Central memory CD8-positive, alpha-beta T cell (primary cell): ENCODE measurements around the gene MLLT6.
A peak's percentile ranks its signal among the peaks of the same experiment; 100 is the strongest.

Experiments
- ATAC-seq: fragments of 150-1000 bp; cut with Tn5 transposase; replicated peaks from 2 replicates; pipeline ENCODE4 v1.10.0; 2022; ENCODE audit warnings: mild to moderate bottlenecking, moderate FRiP score, moderate number of reproducible peaks; ENCODE audit not compliant: poor library complexity, severe bottlenecking; ENCODE audit errors: extremely low read depth
- DNase-seq, 2 donors: peaks; one replicate each; pipeline ENCODE4 v3.0.0; 2021; ENCODE audit warnings: low spot score in 2 of 2
- H3K27ac Mint-ChIP-seq: one replicate; pipeline ENCODE4 v1.8.0; 2022; ENCODE audit warnings: low read depth, mild to moderate bottlenecking, moderate library complexity, mixed read lengths
- H3K27me3 Mint-ChIP-seq: one replicate; pipeline ENCODE4 v1.8.0; 2022; ENCODE audit warnings: mixed read lengths
- H3K36me3 Mint-ChIP-seq: one replicate; pipeline ENCODE4 v1.8.0; 2022; ENCODE audit warnings: mild to moderate bottlenecking, moderate library complexity, mixed read lengths; ENCODE audit not compliant: insufficient read depth
- H3K4me1 Mint-ChIP-seq: one replicate; pipeline ENCODE4 v1.8.0; 2022; ENCODE audit warnings: mixed read lengths
- H3K4me3 Mint-ChIP-seq: one replicate; pipeline ENCODE4 v1.8.0; 2022; ENCODE audit warnings: mild to moderate bottlenecking, moderate library complexity, mixed read lengths
- H3K9me3 Mint-ChIP-seq: one replicate; pipeline ENCODE4 v1.8.0; 2022; ENCODE audit warnings: mixed read lengths

MLLT6 gene

DNA sequence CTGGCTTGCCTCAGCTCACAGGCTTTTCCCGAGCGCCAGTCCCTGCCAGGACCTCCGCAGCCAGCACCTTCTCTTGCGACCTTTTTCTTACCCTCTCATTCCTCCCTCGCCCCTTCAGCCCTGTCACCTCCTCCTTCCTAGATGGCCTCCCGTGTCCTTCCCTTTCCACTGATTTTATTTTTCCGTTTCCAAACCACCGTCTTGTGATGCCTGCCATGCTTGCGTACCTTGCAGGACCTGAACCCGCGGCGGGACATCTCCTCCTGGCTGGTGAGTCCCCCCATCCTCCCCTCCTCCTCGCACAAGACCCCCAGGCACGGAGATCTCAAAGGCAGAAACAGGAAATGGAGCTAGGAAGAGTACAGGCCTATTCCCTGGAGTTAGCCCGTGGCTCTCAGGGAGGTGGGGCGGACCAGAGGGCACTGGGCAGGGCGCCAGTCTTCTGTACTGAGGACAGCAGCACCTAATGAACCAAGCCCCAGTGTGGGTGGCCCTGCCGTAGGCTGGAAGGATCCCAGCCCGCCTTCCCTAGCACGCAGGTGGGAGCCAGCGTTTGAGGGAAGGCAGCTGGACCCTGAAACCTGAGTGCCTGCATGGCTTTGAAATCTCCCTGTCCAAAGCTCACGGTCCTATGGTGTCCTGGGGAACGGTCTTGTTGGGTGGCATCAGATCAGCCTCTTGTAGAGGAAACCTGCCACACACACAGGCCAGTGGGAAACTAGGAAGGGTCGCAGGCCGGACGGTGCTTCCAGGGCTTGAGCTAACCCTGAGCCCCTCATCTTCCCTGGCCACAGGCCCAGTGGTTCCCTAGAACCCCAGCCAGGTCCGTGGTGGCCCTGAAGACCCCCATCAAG is 25.7 kb downstream of the MLLT6 start:
- DNase-seq (no peak), ATAC-seq (no peak)
- Mint-ChIP-seq H3K9me3 (peaks cover 5% of the 10 kb centered on the region), H3K27me3 (no peaks in the 10 kb centered on the region), H3K4me3 (peak overlapping the region; percentile 93), H3K36me3 (peaks cover 31% of the 10 kb centered on the region), H3K27ac (peak overlapping the region; percentile 86), H3K4me1 (peaks cover 84% of the 10 kb centered on the region)

GRCh38 chr17:38731526-38732294 is 26.6 kb downstream of the MLLT6 start:
- Mint-ChIP-seq H3K4me1 (peaks cover 82% of the 10 kb centered on the region), H3K36me3 (peaks cover 31% of the 10 kb centered on the region), H3K9me3 (peaks cover 5% of the 10 kb centered on the region), H3K4me3 (peak overlapping the region; percentile 93), H3K27me3 (no peaks in the 10 kb centered on the region), H3K27ac (peak overlapping the region; percentile 66)
- ATAC-seq (no peak), DNase-seq (no peak)

DNA sequence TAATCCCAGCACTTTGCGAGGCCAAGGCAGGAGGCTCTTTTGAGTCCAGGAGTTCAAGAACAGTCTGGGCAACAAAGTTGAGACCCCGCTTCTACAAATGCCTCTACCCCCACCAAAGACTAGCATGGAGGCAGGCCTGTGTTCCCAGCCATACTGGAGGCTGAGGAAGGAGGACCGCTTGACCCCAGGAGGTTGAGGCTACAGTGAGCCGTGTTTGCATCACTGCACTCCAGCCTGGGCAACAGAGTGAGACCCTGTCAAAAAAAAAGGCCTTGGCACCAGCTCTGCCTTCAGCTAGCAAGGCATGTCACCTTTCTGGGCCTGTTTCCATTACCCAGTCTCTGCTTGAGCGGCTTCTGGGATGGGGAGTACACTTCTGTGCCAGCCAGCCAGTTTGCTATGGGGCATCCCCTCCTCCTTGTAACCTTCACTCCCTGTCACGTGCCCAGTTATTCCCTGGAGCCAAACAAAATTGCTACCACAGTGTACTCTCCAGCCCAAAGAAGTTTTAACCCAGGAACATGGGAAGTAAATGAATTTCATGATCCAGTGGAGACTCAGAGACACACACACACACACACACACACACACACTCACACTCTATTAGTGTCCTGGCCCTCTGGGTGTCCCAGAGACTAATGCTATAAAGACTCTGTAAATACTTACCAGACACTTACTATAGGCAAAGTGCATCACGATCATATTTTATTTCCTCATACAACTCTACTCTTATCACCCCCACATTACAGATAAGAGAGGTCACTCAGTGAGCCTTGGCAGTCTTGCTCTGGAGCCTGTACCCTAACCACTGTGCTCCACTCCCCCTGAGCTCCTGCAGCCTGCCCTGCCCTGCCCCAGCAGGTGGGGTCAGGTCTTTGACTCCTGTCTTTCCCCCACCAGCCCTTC is 27.6 kb downstream of the MLLT6 start:
- Mint-ChIP-seq H3K27me3 (no peaks in the 10 kb centered on the region), H3K27ac (peak overlapping the region; percentile 66), H3K4me1 (peaks cover 74% of the 10 kb centered on the region), H3K36me3 (peaks cover 26% of the 10 kb centered on the region), H3K4me3 (peak overlapping the region; percentile 93), H3K9me3 (peaks cover 5% of the 10 kb centered on the region)
- no peak for ATAC-seq
- DNase-seq, result no peak

DNA sequence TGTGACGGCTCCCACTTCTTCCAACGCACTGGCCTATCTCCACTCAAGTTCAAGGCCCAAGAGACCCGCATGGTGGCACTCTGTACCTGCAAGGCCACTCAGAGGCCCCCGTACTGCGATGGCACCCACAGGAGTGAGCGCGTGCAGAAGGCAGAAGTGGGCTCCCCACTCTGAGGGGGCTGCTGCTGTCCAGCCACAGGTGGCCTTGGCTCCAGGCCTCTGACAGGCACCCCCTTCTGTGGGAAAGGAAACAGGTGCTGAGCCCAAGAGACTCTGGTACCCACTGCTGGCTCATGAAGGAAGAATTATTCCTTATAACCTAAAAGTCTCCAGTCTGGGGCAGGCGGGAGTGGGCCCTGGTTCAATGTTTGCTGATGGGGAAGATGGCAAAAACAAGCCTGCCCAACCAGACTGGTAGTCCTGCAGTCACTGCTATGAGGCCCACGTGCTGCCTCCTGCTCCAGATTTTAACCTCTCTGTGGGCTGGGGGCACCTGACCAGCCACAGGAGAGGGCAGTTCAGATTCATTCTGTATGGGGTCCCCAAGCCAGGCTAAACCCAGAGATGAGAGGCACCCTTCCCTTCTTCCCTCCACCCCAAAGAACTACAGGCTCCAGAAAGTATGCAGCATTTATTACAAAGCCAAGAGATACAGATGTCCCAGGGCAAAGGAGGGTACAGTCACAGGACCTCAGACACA is 28.4 kb downstream of the MLLT6 start:
- Mint-ChIP-seq H3K27ac (peak overlapping the region; percentile 61), H3K27me3 (no peaks in the 10 kb centered on the region), H3K4me1 (peaks cover 66% of the 10 kb centered on the region), H3K4me3 (no peak overlapping the region), H3K36me3 (peaks cover 18% of the 10 kb centered on the region), H3K9me3 (no peaks in the 10 kb centered on the region)
- no peak for ATAC-seq
- no peak for DNase-seq

GRCh38 chr17:38733982-38734973 is 29.2 kb downstream of the MLLT6 start:
- no peak for ATAC-seq
- Mint-ChIP-seq H3K4me3 (no peak overlapping the region), H3K27me3 (peaks cover under 1% of the 10 kb centered on the region), H3K9me3 (no peaks in the 10 kb centered on the region), H3K36me3 (peaks cover 17% of the 10 kb centered on the region), H3K27ac (peak overlapping the region; percentile 77), H3K4me1 (peaks cover 57% of the 10 kb centered on the region)
- DNase-seq, result no peak

DNA sequence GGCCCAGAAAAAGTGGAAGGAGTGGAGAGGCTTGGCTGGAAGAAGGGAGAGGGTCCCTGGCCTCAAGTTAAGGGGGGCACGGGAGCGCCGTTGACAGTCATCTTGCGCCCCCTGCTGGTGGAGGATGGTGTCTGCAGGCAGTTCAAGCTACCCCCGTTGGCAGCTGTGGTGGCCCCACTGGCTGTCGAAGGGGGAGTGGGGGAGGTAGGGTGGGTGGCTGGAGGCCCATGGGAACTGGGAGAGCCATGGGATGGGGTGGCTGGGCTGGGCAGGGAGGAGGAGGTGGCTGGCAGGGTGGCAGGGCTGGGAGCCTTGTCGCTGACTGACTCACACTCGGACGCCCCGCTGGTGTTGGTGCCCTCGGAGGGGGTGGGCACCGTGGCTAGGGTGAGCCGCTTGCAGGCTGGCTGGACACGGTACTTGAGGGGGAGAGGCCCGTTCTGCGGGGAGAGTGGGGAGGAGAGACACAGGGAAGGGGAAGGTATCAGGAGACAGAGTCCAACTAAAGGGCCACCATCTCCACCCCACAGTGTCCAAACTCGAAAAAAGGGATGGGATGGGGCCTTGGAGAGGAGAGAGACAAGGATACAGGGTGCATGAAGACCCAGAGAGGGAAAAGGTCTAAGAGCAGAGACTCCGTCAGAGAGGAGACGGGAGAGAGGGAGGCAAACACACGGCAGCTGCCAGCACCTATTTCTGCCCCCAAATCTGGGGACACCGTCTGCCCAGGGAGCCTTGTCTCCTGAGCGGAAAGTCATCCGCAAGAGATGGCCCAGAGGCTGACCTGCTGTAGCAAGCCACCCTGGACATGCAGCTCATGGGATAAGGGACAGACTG is 30.3 kb downstream of the MLLT6 start:
- H3K36me3 Mint-ChIP-seq, result peaks cover 17% of the 10 kb centered on the region
- peak overlapping the region; percentile 77 for H3K27ac Mint-ChIP-seq
- ATAC-seq (no peak), DNase-seq (peak; percentile 47 to 73)
- no peak overlapping the region for H3K4me3 Mint-ChIP-seq
- H3K9me3 Mint-ChIP-seq, result no peaks in the 10 kb centered on the region
- H3K27me3 Mint-ChIP-seq, result peaks cover 7% of the 10 kb centered on the region
- H3K4me1 Mint-ChIP-seq, result peaks cover 51% of the 10 kb centered on the region

GRCh38 chr17:38738007-38738662 is 33.1 kb downstream of the MLLT6 start:
- Mint-ChIP-seq H3K27me3 (peaks cover 29% of the 10 kb centered on the region), H3K27ac (no peak overlapping the region)

GRCh38 chr17:38738686-38739085 is 33.6 kb downstream of the MLLT6 start:
- no peaks in the 10 kb centered on the region for H3K9me3 Mint-ChIP-seq
- peaks cover 34% of the 10 kb centered on the region for H3K27me3 Mint-ChIP-seq
- H3K27ac Mint-ChIP-seq, result no peak overlapping the region
- ATAC-seq, result no peak
- peaks cover 19% of the 10 kb centered on the region for H3K4me1 Mint-ChIP-seq
- H3K36me3 Mint-ChIP-seq, result peaks cover 9% of the 10 kb centered on the region
- no peak for DNase-seq
- H3K4me3 Mint-ChIP-seq, result no peak overlapping the region

More at GRCh38 chr17:38738007-38738662, 33.1 kb downstream of the MLLT6 start:
- Mint-ChIP-seq H3K4me3 (no peak overlapping the region), H3K36me3 (peaks cover 9% of the 10 kb centered on the region), H3K4me1 (peaks cover 24% of the 10 kb centered on the region), H3K9me3 (no peaks in the 10 kb centered on the region)
- DNase-seq (no peak), ATAC-seq (no peak)

GRCh38 chr17:38739305-38739704 is 34.2 kb downstream of the MLLT6 start:
- Mint-ChIP-seq H3K27me3 (peaks cover 41% of the 10 kb centered on the region), H3K9me3 (no peaks in the 10 kb centered on the region), H3K27ac (no peak overlapping the region), H3K4me1 (peaks cover 13% of the 10 kb centered on the region), H3K4me3 (no peak overlapping the region), H3K36me3 (peaks cover 9% of the 10 kb centered on the region)
- no peak for DNase-seq
- no peak for ATAC-seq

- Mint-ChIP-seq H3K4me1 (peaks cover 5% of the 10 kb centered on the region), H3K36me3 (peaks cover 6% of the 10 kb centered on the region), H3K4me3 (no peak overlapping the region), H3K27me3 (peaks cover 48% of the 10 kb centered on the region), H3K9me3 (no peaks in the 10 kb centered on the region), H3K27ac (no peak overlapping the region)
- DNase-seq (no peak), ATAC-seq (no peak)
Measured at GRCh38 chr17:38740044-38740443, 35.0 kb downstream of the MLLT6 start.
